B cell (primary cell): ENCODE measurements around the gene ANKLE1. TPM values are rescaled to one million over a fixed set of nuclear protein-coding genes. Genes with fewer than 3 reads are reported as not detected.

Experiments used
- ATAC-seq: fragments of 200-7000 bp; cut with Tn5 transposase; one replicate; pipeline ENCODE4 v1.10.0; 2021; ENCODE audit warnings: low read depth, mild to moderate bottlenecking, moderate number of reproducible peaks, moderate library complexity
- CTCF ChIA-PET: fragments of 350-600 bp; sonication (Branson Sonifier 250); formaldehyde crosslinking; loops from one replicate; lab custom pipeline; 2021; ENCODE audit warnings: antibody characterized with exemption, inconsistent platforms; lab: Charles Lee
- POLR2A ChIA-PET: fragments of 350-600 bp; sonication (Branson Sonifier 250); formaldehyde crosslinking; loops from one replicate; lab custom pipeline; 2021; ENCODE audit warnings: antibody characterized with exemption; lab: Charles Lee
- DNase-seq: peaks from one replicate; pipeline ENCODE4 v3.0.0; 2013
- H2AFZ ChIP-seq: 2 replicates; pipeline ENCODE4 v1.6.1; 2012; ENCODE audit warnings: mild to moderate bottlenecking, low read depth, low read length; ENCODE audit not compliant: insufficient read depth, poor library complexity, severe bottlenecking
- H3K27ac ChIP-seq, 2 donors: 1 replicate in 1 of 2; 2 replicates in 1 of 2; pipeline ENCODE4 v1.5.1; 2012 to 2013; ENCODE audit warnings: low read length in 2 of 2, mild to moderate bottlenecking in 2 of 2, moderate library complexity in 1 of 2
- H3K27me3 ChIP-seq, 4 experiments: fragments of 200-600 bp in 1 of 4; sonication (generic) in 1 of 4; replicated peaks in 1 of 4; 1 replicate in 2 of 4; 2 replicates in 2 of 4; pipeline versions ENCODE4 v1.6.1 to v1.7.0; 2013 to 2016; ENCODE audit warnings: low read length in 3 of 4, mild to moderate bottlenecking in 2 of 4, mixed read lengths in 1 of 4, moderate library complexity in 1 of 4; ENCODE audit not compliant: insufficient read depth in 4 of 4, control insufficient read depth in 3 of 4; ENCODE audit errors: control extremely low read depth in 1 of 4
- H3K36me3 ChIP-seq, 2 experiments: replicated peaks in 1 of 2; 1 replicate in 1 of 2; 2 replicates in 1 of 2; pipeline versions ENCODE4 v1.6.1 to v1.7.1; 2013; ENCODE audit warnings: low read length in 1 of 2; ENCODE audit not compliant: insufficient read depth in 2 of 2, control insufficient read depth in 1 of 2; ENCODE audit errors: control extremely low read depth in 1 of 2, extremely low read depth in 1 of 2
- H3K4me1 ChIP-seq, 2 donors: fragments of 200-600 bp in 1 of 2; sonication (generic) in 1 of 2; 1 replicate in 1 of 2; 2 replicates in 1 of 2; pipeline versions ENCODE4 v1.5.1 to v1.6.1; 2013 to 2017; ENCODE audit warnings: low read length in 2 of 2; ENCODE audit not compliant: control insufficient read depth in 2 of 2, insufficient read depth in 2 of 2
- H3K4me2 ChIP-seq: replicated peaks from 2 replicates; pipeline ENCODE3; 2012; ENCODE audit warnings: mild to moderate bottlenecking, low read depth, low read length; ENCODE audit not compliant: poor library complexity, severe bottlenecking
- H3K4me3 ChIP-seq, 5 experiments: fragments of 200-600 bp in 1 of 5; sonication (generic) in 1 of 5; 1 replicate in 3 of 5; 2 replicates in 2 of 5; pipeline versions ENCODE4 v1.5.1 to v1.7.0; 2011 to 2016; ENCODE audit warnings: low read length in 4 of 5, mild to moderate bottlenecking in 4 of 5, low read depth in 2 of 5, control low read depth in 1 of 5, moderate library complexity in 1 of 5; ENCODE audit not compliant: insufficient read depth in 1 of 5; ENCODE audit errors: control extremely low read depth in 1 of 5, extremely low read depth in 1 of 5
- H3K79me2 ChIP-seq: fragments of 200-600 bp; sonication (generic); one replicate; pipeline ENCODE4 v1.6.0; 2016; ENCODE audit warnings: low read length; ENCODE audit not compliant: control insufficient read depth, insufficient read depth
- H3K9ac ChIP-seq: fragments of 200-600 bp; sonication (generic); 2 replicates; pipeline ENCODE4 v1.6.1; 2017; ENCODE audit warnings: mild to moderate bottlenecking, low read length, moderate library complexity
- H3K9me3 ChIP-seq, 3 donors: one replicate each; pipeline versions ENCODE4 v1.6.1 to v1.7.1; 2013; ENCODE audit warnings: low read length in 2 of 3; ENCODE audit not compliant: control insufficient read depth in 2 of 3, insufficient read depth in 1 of 3; ENCODE audit errors: control extremely low read depth in 1 of 3
- H4K20me1 ChIP-seq: 2 replicates; pipeline ENCODE4 v1.6.0; 2012; ENCODE audit warnings: mild to moderate bottlenecking, low read length; ENCODE audit not compliant: insufficient read depth, control insufficient read depth, poor library complexity, severe bottlenecking
- H3K27ac Mint-ChIP-seq: one replicate; pipeline ENCODE4 v1.8.0; 2021; ENCODE audit warnings: mixed read lengths
- H3K27me3 Mint-ChIP-seq: one replicate; pipeline ENCODE4 v1.8.0; 2021; ENCODE audit warnings: mixed read lengths
- H3K4me1 Mint-ChIP-seq: one replicate; pipeline ENCODE4 v1.8.0; 2021; ENCODE audit warnings: mixed read lengths
- H3K4me3 Mint-ChIP-seq: one replicate; pipeline ENCODE4 v1.8.0; 2021; ENCODE audit warnings: mixed read lengths
- H3K9me3 Mint-ChIP-seq: one replicate; pipeline ENCODE4 v1.8.0; 2022; ENCODE audit warnings: mixed read lengths; ENCODE audit not compliant: insufficient read depth
- CTCF ChIP-seq: fragments of 200-600 bp; IDR thresholded peaks from one replicate; pipeline ENCODE4 v1.8.0; 2022; ENCODE audit warnings: antibody characterized with exemption, mild to moderate bottlenecking
- EZH2 ChIP-seq: IDR thresholded peaks from 2 replicates; pipeline ENCODE4 v1.6.1; 2012; ENCODE audit warnings: borderline replicate concordance, low read depth, mild to moderate bottlenecking, moderate library complexity, low read length; ENCODE audit not compliant: insufficient read depth, poor library complexity, severe bottlenecking
- WGBS: methylation state at CpG from one replicate; pipeline ENCODE4 v1.1.5; 2013; ENCODE audit warnings: missing lambda C conversion rate; ENCODE audit not compliant: insufficient coverage; 5-methylcytosine and 5-hydroxymethylcytosine counted together
- intact Hi-C: fragments of 100-400 bp; cut with micrococcal nuclease; formaldehyde crosslinking; loops from one replicate; pipeline ENCODE4 v1.10.0; 2022
- polyA plus RNA-seq: library from polyadenylated mRNA; depleted of rRNA; stranded (reverse); fragments of >200 nt; gene quantifications from 2 replicates; pipeline ENCODE4 v1.2.3, GENCODE V29; 2012
- total RNA-seq, 2 donors: library from RNA; stranded (reverse); fragments of 120-200 nt in 1 of 2; gene quantifications; 1 replicate in 1 of 2; 2 replicates in 1 of 2; pipeline versions ENCODE4 v1.2.3 to v1.2.4, GENCODE V29; 2013 to 2022

ANKLE1 gene
- total and polyA plus RNA-seq, 2 donors (not counting 1 experiment from before 2014, with no cell fraction given): 6.2 to 7.6 TPM

DNA sequence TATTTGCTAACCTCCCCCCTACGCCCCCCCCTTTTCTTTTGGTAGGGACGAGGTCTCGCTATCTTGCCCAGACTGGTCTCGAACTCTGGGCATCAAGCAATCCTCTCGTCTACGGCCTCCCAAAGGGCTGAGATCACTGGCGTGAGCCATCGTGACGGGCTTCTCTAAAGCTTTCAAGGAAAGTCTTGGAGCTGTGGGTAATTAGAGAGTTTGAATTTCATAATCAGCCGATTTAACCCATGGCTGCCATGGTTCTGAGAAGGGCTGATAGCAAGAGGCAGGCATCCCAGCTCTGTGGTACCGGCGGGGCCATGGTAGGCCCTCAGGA is 22.2 kb downstream of the ANKLE1 start:
- H3K4me1 ChIP-seq: peaks cover 30 to 42% of the 10 kb centered on the region in 2 donors

More for the DNA sequence above, 22.2 kb downstream of the ANKLE1 start:
- Mint-ChIP-seq H3K4me3 (peak overlapping the region; percentile 85), H3K27ac (no peak overlapping the region), H3K27me3 (no peaks in the 10 kb centered on the region), H3K9me3 (no peaks in the 10 kb centered on the region), H3K4me1 (peaks cover 41% of the 10 kb centered on the region)
- no peak for DNase-seq
- POLR2A ChIA-PET: interaction anchor here (0.5 to 1.0 kb wide), 3 partner anchors 11 to 632 kb away, joined by 3 to 7 read pairs (median 3); no protein-coding TSS in a partner anchor
- H3K4me2 ChIP-seq: peak overlapping the region; percentile 99
- H3K27me3 ChIP-seq: no peaks in the 10 kb centered on the region
- peak overlapping the region; percentile 97 for H2AFZ ChIP-seq
- WGBS: 97% methylated on average over 9 of the region's 12 CpGs
- peaks cover 33% of the 10 kb centered on the region for H3K79me2 ChIP-seq
- peak overlapping the region; percentile 90 for H3K9ac ChIP-seq
- H3K27ac ChIP-seq: no peak overlapping the region
- H3K36me3 ChIP-seq: no peaks in the 10 kb centered on the region
- TF ChIP-seq EZH2 (no peak), CTCF (no peak)
- intact Hi-C loops: loop anchor here (10.0 kb wide), 1 partner anchor 409 kb away; no protein-coding TSS in a partner anchor
- CTCF ChIA-PET: interaction anchor here (0.9 to 2.9 kb wide), 6 partner anchors 8 to 82 kb away, joined by 3 to 13 read pairs (median 6); partner anchors contain the start of gene BABAM1
- no peak for ATAC-seq
- H4K20me1 ChIP-seq: no peaks in the 10 kb centered on the region
- no peaks in the 10 kb centered on the region for H3K9me3 ChIP-seq
- peak overlapping the region in 1 of 5 experiments; percentile 86 for H3K4me3 ChIP-seq
